Measurements from ENCODE around the gene CSTF3.

- TF ChIP-seq CTCF (conservative IDR thresholded peaks at IDR 0.05) (no peak), ZFX (IDR thresholded peaks at IDR 0.05) (no peak)
These were observed 46.2 kb upstream of the CSTF3 start for GRCh38 chr11:33207408-33207985.

Data from C4-2B (cell line).